HG03520 (cell line): ENCODE data around the gene RNF212.

Experiments used
- ATAC-seq: cut with Tn5 transposase; IDR thresholded peaks from one replicate; pipeline ENCODE4 v1.9.1; 2021; ENCODE audit warnings: mild to moderate bottlenecking, moderate library complexity; ENCODE audit not compliant: unreplicated experiment

The RNF212 gene

GRCh38 chr4:1090465-1091440 is 22.6 kb downstream of the RNF212 start:
- ATAC-seq: no peak

- ATAC-seq: no peak
Observed at GRCh38 chr4:1090036-1090435, 23.3 kb downstream of the RNF212 start.

- ATAC-seq: no peak
Observed at GRCh38 chr4:1087371-1087770, 26.0 kb downstream of the RNF212 start.

GRCh38 chr4:1086011-1086410 is 27.4 kb downstream of the RNF212 start:
- no peak for ATAC-seq

GRCh38 chr4:1085404-1085799 is 28.0 kb downstream of the RNF212 start:
- no peak for ATAC-seq

- ATAC-seq: no peak
Observed at GRCh38 chr4:1084796-1085403, 28.5 kb downstream of the RNF212 start.

GRCh38 chr4:1084394-1084793 is 29.0 kb downstream of the RNF212 start:
- no peak for ATAC-seq

- ATAC-seq: no peak
Observed at GRCh38 chr4:1082215-1083182, 30.9 kb downstream of the RNF212 start.

- no peak for ATAC-seq
Observed at GRCh38 chr4:1081689-1082040, 31.7 kb downstream of the RNF212 start.

GRCh38 chr4:1080961-1081688 is 32.2 kb downstream of the RNF212 start:
- ATAC-seq: no peak

GRCh38 chr4:1080432-1080831 is 32.9 kb downstream of the RNF212 start:
- no peak for ATAC-seq

GRCh38 chr4:1079711-1080265 is 33.6 kb downstream of the RNF212 start:
- ATAC-seq: no peak

- no peak for ATAC-seq
Observed at GRCh38 chr4:1078490-1078889, 34.9 kb downstream of the RNF212 start.

GRCh38 chr4:1077711-1078477 is 35.5 kb downstream of the RNF212 start:
- ATAC-seq: no peak

- ATAC-seq: no peak
Observed at GRCh38 chr4:1075809-1076699, 37.3 kb downstream of the RNF212 start.

- ATAC-seq: no peak
Observed at GRCh38 chr4:1075225-1075624, 38.1 kb downstream of the RNF212 start.

GRCh38 chr4:1074077-1074476 is 39.3 kb downstream of the RNF212 start:
- ATAC-seq: no peak

- no peak for ATAC-seq
Observed at GRCh38 chr4:1072830-1073446, 40.4 kb downstream of the RNF212 start.
